Measurements from ENCODE around the gene THSD7B.

THSD7B gene

DNA sequence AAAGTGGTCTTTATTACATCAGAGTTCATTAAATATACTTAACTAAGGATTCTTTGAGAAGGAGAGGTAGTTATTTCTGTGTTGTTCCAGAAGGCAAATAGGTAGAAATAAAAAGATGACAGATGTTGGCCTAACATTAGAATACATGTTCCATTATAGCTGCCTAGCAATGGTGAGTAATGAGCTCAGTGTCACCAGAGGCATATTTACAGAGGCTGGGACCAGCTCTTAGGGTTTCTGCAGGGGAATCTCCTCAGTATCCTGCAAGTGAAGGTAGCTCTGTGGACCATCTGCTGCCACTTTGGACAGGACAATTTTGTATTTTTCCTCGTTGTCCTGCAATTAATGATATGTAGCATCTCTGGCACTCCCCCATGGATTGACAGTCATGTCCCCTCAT, 416.0 kb downstream of the THSD7B start:
- H3K27ac ChIP-seq (replicated peaks; ENCODE audit: low read length) = no peak overlapping the region
- H3K79me1 ChIP-seq (ENCODE audit: low read depth, low read length) = no peaks in the 10 kb centered on the region
- H2AK5ac ChIP-seq (ENCODE audit: low read depth, low read length) = no peak overlapping the region
- H2BK15ac ChIP-seq (ENCODE audit: low read length) = no peak overlapping the region
- no peak overlapping the region for H3K4ac ChIP-seq (ENCODE audit: low read length)
- no peaks in the 10 kb centered on the region for H3K36me3 ChIP-seq (replicated peaks in 1 of 2; ENCODE audit: control insufficient read depth in 2 of 2, insufficient read depth in 2 of 2, low read length in 2 of 2)
- H3K9me3 ChIP-seq (replicated peaks in 1 of 2; ENCODE audit: control insufficient read depth in 2 of 2, insufficient read depth in 1 of 2, low read depth in 1 of 2, low read length in 2 of 2) = no peaks in the 10 kb centered on the region
- H4K8ac ChIP-seq (ENCODE audit: low read depth, low read length) = no peak overlapping the region
- H3K23ac ChIP-seq (ENCODE audit: low read depth, low read length, poor library complexity) = no peak overlapping the region
- H3K4me1 ChIP-seq (ENCODE audit: control insufficient read depth in 2 of 2, insufficient read depth in 1 of 2, low read depth in 1 of 2, low read length in 2 of 2) = no peaks in the 10 kb centered on the region
- no peak overlapping the region for H2BK5ac ChIP-seq (ENCODE audit: low read length)
- H3K18ac ChIP-seq (ENCODE audit: low read length) = no peak overlapping the region
- H2BK12ac ChIP-seq (ENCODE audit: low read length) = no peak overlapping the region
- no CpG with 5 or more reads among the region's 1 CpG for WGBS, 2 donors (ENCODE audit: extremely low coverage in 2 of 2, insufficient read length in 2 of 2, insufficient replicate concordance in 1 of 2)
- H3K14ac ChIP-seq (ENCODE audit: low read length) = no peak overlapping the region
- no peak overlapping the region for H3K4me3 ChIP-seq (ENCODE audit: low read length in 2 of 2)
- H4K91ac ChIP-seq (ENCODE audit: low read depth, low read length, poor library complexity) = no peak overlapping the region
- no peak overlapping the region for H2BK120ac ChIP-seq (ENCODE audit: low read depth, low read length)
- no peak overlapping the region for H2AFZ ChIP-seq (ENCODE audit: low read length)
- H3K27me3 ChIP-seq (ENCODE audit: control insufficient read depth in 3 of 3, insufficient read depth in 3 of 3, low read depth in 1 of 3, low read length in 3 of 3) = no peaks in the 10 kb centered on the region
- no peak overlapping the region for H3K4me2 ChIP-seq (ENCODE audit: insufficient read depth, low read length, poor library complexity, severe bottlenecking)
- H3K9ac ChIP-seq (ENCODE audit: low read depth, low read length, poor library complexity) = no peak overlapping the region
- no peak for DNase-seq (ENCODE audit: low spot score)

DNA sequence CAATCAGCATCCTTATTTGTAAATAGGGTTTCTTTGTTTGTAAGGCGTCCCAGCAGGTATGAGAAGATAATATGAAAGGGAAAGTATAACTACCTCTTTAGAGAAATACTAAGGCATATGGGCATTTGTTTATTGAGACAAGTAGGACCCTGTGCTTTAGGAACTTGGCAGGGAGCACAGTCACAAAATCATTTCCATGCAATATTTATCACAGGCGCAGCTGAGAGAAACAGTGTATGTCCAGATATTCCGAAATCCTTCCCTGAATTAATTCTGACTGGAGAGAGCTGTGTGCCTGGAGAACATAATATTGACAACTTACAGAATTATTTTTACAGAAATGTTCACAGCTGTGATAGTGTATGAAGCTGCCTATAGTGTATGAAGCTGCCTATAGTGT, 416.7 kb downstream of the THSD7B start:
- DNase-seq (ENCODE audit: low spot score) = no peak
- Histone ChIP-seq H3K27me3 (ENCODE audit: control insufficient read depth in 3 of 3, insufficient read depth in 3 of 3, low read depth in 1 of 3, low read length in 3 of 3) (no peaks in the 10 kb centered on the region), H3K14ac (ENCODE audit: low read length) (no peak overlapping the region), H3K27ac (replicated peaks; ENCODE audit: low read length) (no peak overlapping the region), H4K8ac (ENCODE audit: low read depth, low read length) (no peak overlapping the region), H3K4me2 (ENCODE audit: insufficient read depth, low read length, poor library complexity, severe bottlenecking) (no peak overlapping the region), H2AFZ (ENCODE audit: low read length) (no peak overlapping the region), H2AK5ac (ENCODE audit: low read depth, low read length) (no peak overlapping the region), H2BK5ac (ENCODE audit: low read length) (no peak overlapping the region), H3K4ac (ENCODE audit: low read length) (no peak overlapping the region), H3K4me1 (ENCODE audit: control insufficient read depth in 2 of 2, insufficient read depth in 1 of 2, low read depth in 1 of 2, low read length in 2 of 2) (no peaks in the 10 kb centered on the region), H3K4me3 (ENCODE audit: low read length in 2 of 2) (no peak overlapping the region), H4K91ac (ENCODE audit: low read depth, low read length, poor library complexity) (no peak overlapping the region), H3K36me3 (replicated peaks in 1 of 2; ENCODE audit: control insufficient read depth in 2 of 2, insufficient read depth in 2 of 2, low read length in 2 of 2) (no peaks in the 10 kb centered on the region), H3K23ac (ENCODE audit: low read depth, low read length, poor library complexity) (no peak overlapping the region), H2BK12ac (ENCODE audit: low read length) (no peak overlapping the region), H3K18ac (ENCODE audit: low read length) (no peak overlapping the region), H3K79me1 (ENCODE audit: low read depth, low read length) (no peaks in the 10 kb centered on the region), H2BK120ac (ENCODE audit: low read depth, low read length) (no peak overlapping the region), H3K9ac (ENCODE audit: low read depth, low read length, poor library complexity) (no peak overlapping the region), H3K9me3 (replicated peaks in 1 of 2; ENCODE audit: control insufficient read depth in 2 of 2, insufficient read depth in 1 of 2, low read depth in 1 of 2, low read length in 2 of 2) (no peaks in the 10 kb centered on the region), H2BK15ac (ENCODE audit: low read length) (no peak overlapping the region)
- no CpG with 5 or more reads among the region's 3 CpGs for WGBS, 2 donors (ENCODE audit: extremely low coverage in 2 of 2, insufficient read length in 2 of 2, insufficient replicate concordance in 1 of 2)

DNA sequence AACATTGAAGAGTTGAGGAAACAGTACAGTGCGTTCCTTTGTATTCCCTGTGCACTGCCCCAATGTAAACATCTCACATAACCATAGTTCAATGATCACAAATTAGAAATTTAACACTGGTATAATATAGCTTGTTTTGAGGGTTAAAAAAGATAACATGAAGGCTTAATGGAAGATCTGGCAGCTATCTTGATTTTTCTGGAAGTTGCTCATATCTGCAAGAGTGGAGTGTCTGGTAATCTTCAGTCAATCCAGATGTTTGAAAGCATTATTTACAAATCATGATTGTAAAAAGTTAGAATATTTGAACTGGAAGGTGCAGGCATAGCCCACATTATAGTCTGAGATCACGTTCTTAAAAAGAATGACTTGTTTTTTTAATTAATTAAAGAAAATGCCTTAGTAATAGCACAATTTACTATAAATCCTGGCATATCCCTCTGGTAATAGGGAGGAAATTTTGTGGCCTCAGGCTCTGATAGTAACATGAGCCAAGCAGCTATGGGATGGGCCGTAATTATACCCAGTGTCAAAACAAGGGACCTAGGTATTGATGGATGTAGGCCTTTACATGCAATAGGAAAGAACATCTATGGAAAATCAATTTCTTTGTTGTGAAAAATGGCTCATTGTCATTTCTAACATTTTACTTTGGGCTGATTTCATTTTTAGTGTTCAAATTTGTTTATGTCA, 418.0 kb downstream of the THSD7B start:
- Histone ChIP-seq H3K23ac (ENCODE audit: low read depth, low read length, poor library complexity) (no peak overlapping the region), H4K8ac (ENCODE audit: low read depth, low read length) (no peak overlapping the region), H3K27ac (replicated peaks; ENCODE audit: low read length) (no peak overlapping the region), H2BK15ac (ENCODE audit: low read length) (no peak overlapping the region), H2BK5ac (ENCODE audit: low read length) (no peak overlapping the region), H2BK12ac (ENCODE audit: low read length) (no peak overlapping the region), H3K79me1 (ENCODE audit: low read depth, low read length) (no peaks in the 10 kb centered on the region), H3K4me3 (ENCODE audit: low read length in 2 of 2) (no peak overlapping the region), H3K36me3 (replicated peaks in 1 of 2; ENCODE audit: control insufficient read depth in 2 of 2, insufficient read depth in 2 of 2, low read length in 2 of 2) (no peaks in the 10 kb centered on the region), H3K9ac (ENCODE audit: low read depth, low read length, poor library complexity) (no peak overlapping the region), H3K4me1 (ENCODE audit: control insufficient read depth in 2 of 2, insufficient read depth in 1 of 2, low read depth in 1 of 2, low read length in 2 of 2) (no peaks in the 10 kb centered on the region), H3K9me3 (replicated peaks in 1 of 2; ENCODE audit: control insufficient read depth in 2 of 2, insufficient read depth in 1 of 2, low read depth in 1 of 2, low read length in 2 of 2) (no peaks in the 10 kb centered on the region), H4K91ac (ENCODE audit: low read depth, low read length, poor library complexity) (no peak overlapping the region), H3K4ac (ENCODE audit: low read length) (no peak overlapping the region), H3K4me2 (ENCODE audit: insufficient read depth, low read length, poor library complexity, severe bottlenecking) (no peak overlapping the region), H3K27me3 (ENCODE audit: control insufficient read depth in 3 of 3, insufficient read depth in 3 of 3, low read depth in 1 of 3, low read length in 3 of 3) (no peaks in the 10 kb centered on the region), H3K14ac (ENCODE audit: low read length) (no peak overlapping the region), H2AK5ac (ENCODE audit: low read depth, low read length) (no peak overlapping the region), H3K18ac (ENCODE audit: low read length) (no peak overlapping the region), H2AFZ (ENCODE audit: low read length) (no peak overlapping the region), H2BK120ac (ENCODE audit: low read depth, low read length) (no peak overlapping the region)
- no CpG with 5 or more reads among the region's 3 CpGs for WGBS, 2 donors (ENCODE audit: extremely low coverage in 2 of 2, insufficient read length in 2 of 2, insufficient replicate concordance in 1 of 2)
- DNase-seq (ENCODE audit: low spot score) = no peak

DNA sequence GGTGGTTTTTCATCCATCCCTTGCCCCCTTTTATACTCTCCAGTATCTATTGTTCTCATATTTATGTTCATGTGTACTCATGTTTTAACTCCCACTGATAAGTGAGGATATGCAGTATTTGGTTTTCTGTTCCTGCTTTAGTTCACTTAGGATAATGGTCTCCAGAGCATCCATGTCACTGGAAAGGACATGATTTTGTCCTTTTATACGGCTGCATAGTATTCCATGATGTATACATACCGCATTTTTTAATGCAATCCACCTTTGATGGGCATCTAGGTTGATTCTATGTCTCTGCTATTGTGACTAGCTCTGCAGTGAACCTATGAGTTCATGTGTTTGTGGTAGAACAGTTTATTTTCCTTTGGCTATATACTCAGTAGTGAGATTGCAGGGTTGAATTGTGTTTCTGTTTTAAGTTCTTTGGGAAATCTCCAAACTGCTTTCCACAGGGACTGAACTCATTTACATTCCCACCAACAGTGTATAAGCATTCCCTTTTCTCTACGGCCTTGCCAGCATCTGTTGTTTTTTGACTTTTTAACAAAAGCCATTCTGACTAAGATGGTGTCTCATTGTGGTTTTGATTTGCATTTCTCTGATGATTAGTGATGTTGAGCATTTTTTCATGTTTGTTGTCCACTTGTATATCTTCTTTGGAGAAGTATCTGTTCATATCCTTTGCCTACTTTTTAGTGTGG, 420.2 kb downstream of the THSD7B start:
- H3K23ac ChIP-seq (ENCODE audit: low read depth, low read length, poor library complexity) = no peak overlapping the region
- no CpG with 5 or more reads among the region's 3 CpGs for WGBS, 2 donors (ENCODE audit: extremely low coverage in 2 of 2, insufficient read length in 2 of 2, insufficient replicate concordance in 1 of 2)
- H3K36me3 ChIP-seq (replicated peaks in 1 of 2; ENCODE audit: control insufficient read depth in 2 of 2, insufficient read depth in 2 of 2, low read length in 2 of 2) = no peaks in the 10 kb centered on the region

More for the DNA sequence above, 420.2 kb downstream of the THSD7B start:
- no peak for DNase-seq (ENCODE audit: low spot score)
- Histone ChIP-seq H2BK15ac (ENCODE audit: low read length) (no peak overlapping the region), H3K4me2 (ENCODE audit: insufficient read depth, low read length, poor library complexity, severe bottlenecking) (no peak overlapping the region), H4K8ac (ENCODE audit: low read depth, low read length) (no peak overlapping the region), H3K9me3 (replicated peaks in 1 of 2; ENCODE audit: control insufficient read depth in 2 of 2, insufficient read depth in 1 of 2, low read depth in 1 of 2, low read length in 2 of 2) (no peaks in the 10 kb centered on the region), H3K18ac (ENCODE audit: low read length) (no peak overlapping the region), H3K27ac (replicated peaks; ENCODE audit: low read length) (no peak overlapping the region), H3K4ac (ENCODE audit: low read length) (no peak overlapping the region), H2BK5ac (ENCODE audit: low read length) (no peak overlapping the region), H3K27me3 (ENCODE audit: control insufficient read depth in 3 of 3, insufficient read depth in 3 of 3, low read depth in 1 of 3, low read length in 3 of 3) (no peaks in the 10 kb centered on the region), H2AFZ (ENCODE audit: low read length) (no peak overlapping the region), H2BK120ac (ENCODE audit: low read depth, low read length) (no peak overlapping the region), H4K91ac (ENCODE audit: low read depth, low read length, poor library complexity) (no peak overlapping the region), H2BK12ac (ENCODE audit: low read length) (no peak overlapping the region), H2AK5ac (ENCODE audit: low read depth, low read length) (no peak overlapping the region), H3K79me1 (ENCODE audit: low read depth, low read length) (no peaks in the 10 kb centered on the region), H3K9ac (ENCODE audit: low read depth, low read length, poor library complexity) (no peak overlapping the region), H3K4me3 (ENCODE audit: low read length in 2 of 2) (no peak overlapping the region), H3K14ac (ENCODE audit: low read length) (no peak overlapping the region), H3K4me1 (ENCODE audit: control insufficient read depth in 2 of 2, insufficient read depth in 1 of 2, low read depth in 1 of 2, low read length in 2 of 2) (no peaks in the 10 kb centered on the region)
